Measurements from ENCODE around the gene METRNL. TPM values are rescaled to one million over a fixed set of nuclear protein-coding genes. Genes with fewer than 3 reads are reported as not detected.
"Not testable (repeated sequence)": the region's sequence is repeated elsewhere in the genome, so short reads cannot be mapped to it uniquely, and the experiment has no call there.

The METRNL gene
- 76.2 and 145 TPM in 2 replicates for total RNA-seq (ENCODE audit: low replicate concordance)
- long read RNA-seq, partial matches to known transcripts: 0 of 3 reads
- long read RNA-seq, other reads (novel, unspliced or antisense): 2 of 3 reads

- TF ChIP-seq, protein P1, sequence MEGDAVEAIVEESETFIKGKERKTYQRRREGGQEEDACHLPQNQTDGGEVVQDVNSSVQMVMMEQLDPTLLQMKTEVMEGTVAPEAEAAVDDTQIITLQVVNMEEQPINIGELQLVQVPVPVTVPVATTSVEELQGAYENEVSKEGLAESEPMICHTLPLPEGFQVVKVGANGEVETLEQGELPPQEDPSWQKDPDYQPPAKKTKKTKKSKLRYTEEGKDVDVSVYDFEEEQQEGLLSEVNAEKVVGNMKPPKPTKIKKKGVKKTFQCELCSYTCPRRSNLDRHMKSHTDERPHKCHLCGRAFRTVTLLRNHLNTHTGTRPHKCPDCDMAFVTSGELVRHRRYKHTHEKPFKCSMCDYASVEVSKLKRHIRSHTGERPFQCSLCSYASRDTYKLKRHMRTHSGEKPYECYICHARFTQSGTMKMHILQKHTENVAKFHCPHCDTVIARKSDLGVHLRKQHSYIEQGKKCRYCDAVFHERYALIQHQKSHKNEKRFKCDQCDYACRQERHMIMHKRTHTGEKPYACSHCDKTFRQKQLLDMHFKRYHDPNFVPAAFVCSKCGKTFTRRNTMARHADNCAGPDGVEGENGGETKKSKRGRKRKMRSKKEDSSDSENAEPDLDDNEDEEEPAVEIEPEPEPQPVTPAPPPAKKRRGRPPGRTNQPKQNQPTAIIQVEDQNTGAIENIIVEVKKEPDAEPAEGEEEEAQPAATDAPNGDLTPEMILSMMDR (conservative IDR thresholded peaks at IDR 0.05): no peak
- peaks cover 35% of the 10 kb centered on the region for H3K27me3 Mint-ChIP-seq
- H3K4me3 Mint-ChIP-seq: peak within 1 kb of the TSS; percentile 72
- H3K9me3 Mint-ChIP-seq: no peaks in the 10 kb centered on the region
- H3K36me3 Mint-ChIP-seq: peaks cover 15% of the 10 kb centered on the region
- no peak for DNase-seq (ENCODE audit: extremely low spot score, unreplicated experiment)
- H3K27ac Mint-ChIP-seq: no peak within 1 kb of the TSS
- peaks cover 27% of the 10 kb centered on the region for H3K4me1 Mint-ChIP-seq (ENCODE audit: unreplicated experiment)
Measured at GRCh38 chr17:83079352-83079747, at the start of gene METRNL. METRNL (plus strand) TSS chr17:83079609; CDS start chr17:83079816, 207 bp downstream.

GRCh38 chr17:83030432-83030831 lies 49.0 kb upstream of the METRNL start:
- no peaks in the 10 kb centered on the region for H3K9me3 Mint-ChIP-seq
- H3K4me1 Mint-ChIP-seq (ENCODE audit: unreplicated experiment): peaks cover 13% of the 10 kb centered on the region
- DNase-seq (ENCODE audit: extremely low spot score, unreplicated experiment): no peak
- no peak overlapping the region for H3K4me3 Mint-ChIP-seq
- peaks cover 25% of the 10 kb centered on the region for H3K36me3 Mint-ChIP-seq
- no peaks in the 10 kb centered on the region for H3K27me3 Mint-ChIP-seq
- H3K27ac Mint-ChIP-seq: no peak overlapping the region
- TF ChIP-seq, protein P1 (conservative IDR thresholded peaks at IDR 0.05): no peak

DNA sequence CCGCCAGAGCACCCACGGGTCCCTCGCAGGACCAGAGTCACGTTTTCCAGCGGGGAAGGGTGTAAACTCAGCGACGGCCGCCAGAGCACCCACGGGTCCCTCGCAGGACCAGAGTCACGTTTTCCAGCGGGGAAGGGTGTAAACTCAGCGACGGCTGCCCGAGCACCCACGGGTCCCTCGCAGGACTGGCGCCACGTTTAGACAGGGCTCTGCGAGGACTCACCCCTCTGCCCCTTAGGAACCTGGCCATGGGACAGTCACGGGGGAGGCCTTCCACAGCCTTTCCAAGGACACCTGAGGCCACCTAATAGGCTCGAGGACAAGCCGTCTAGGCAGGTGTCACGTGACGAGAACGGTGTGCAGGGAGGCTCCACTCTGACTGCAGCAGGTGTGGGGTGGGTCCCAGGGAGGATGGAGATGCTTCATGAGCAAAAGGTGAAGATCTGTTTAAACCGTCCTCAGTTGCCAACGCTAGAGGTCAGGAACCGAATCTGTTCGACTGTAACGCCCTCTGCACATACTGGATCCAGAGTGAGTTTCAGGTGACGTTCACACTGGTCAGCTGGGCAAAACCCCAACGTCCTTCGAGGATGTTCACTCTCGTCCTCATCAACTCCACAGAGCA lies 48.0 kb upstream of the METRNL start:
- Mint-ChIP-seq H3K4me3 (no peak overlapping the region), H3K9me3 (no peaks in the 10 kb centered on the region), H3K4me1 (ENCODE audit: unreplicated experiment) (peaks cover 5% of the 10 kb centered on the region), H3K27me3 (no peaks in the 10 kb centered on the region), H3K27ac (no peak overlapping the region), H3K36me3 (peaks cover 34% of the 10 kb centered on the region)
- DNase-seq (ENCODE audit: extremely low spot score, unreplicated experiment): no peak
- TF ChIP-seq, protein P1 (conservative IDR thresholded peaks at IDR 0.05): no peak

DNA sequence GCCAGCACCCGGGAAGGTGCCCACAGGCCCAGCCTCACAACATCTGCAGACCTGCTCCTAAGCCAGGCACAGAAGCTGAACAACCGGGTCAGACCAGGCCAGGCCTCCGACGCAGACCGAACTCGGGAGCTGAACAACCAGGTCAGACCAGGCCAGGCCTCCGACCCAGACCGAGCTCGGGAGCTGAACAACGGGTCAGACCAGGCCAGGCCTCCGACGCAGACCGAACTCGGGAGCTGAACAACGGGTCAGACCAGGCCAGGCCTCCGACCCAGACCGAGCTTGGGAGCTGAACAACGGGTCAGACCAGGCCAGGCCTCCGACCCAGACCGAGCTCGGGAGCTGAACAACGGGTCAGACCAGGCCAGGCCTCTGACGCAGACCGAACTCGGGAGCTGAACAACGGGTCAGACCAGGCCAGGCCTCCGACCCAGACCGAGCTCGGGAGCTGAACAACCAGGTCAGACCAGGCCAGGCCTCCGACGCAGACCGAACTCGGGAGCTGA lies 47.4 kb upstream of the METRNL start:
- H3K4me1 Mint-ChIP-seq (ENCODE audit: unreplicated experiment); DNase-seq (ENCODE audit: extremely low spot score, unreplicated experiment); H3K27ac Mint-ChIP-seq; H3K4me3 Mint-ChIP-seq; H3K27me3 Mint-ChIP-seq; H3K9me3 Mint-ChIP-seq: not testable (repeated sequence)
- peaks cover 38% of the 10 kb centered on the region for H3K36me3 Mint-ChIP-seq

DNA sequence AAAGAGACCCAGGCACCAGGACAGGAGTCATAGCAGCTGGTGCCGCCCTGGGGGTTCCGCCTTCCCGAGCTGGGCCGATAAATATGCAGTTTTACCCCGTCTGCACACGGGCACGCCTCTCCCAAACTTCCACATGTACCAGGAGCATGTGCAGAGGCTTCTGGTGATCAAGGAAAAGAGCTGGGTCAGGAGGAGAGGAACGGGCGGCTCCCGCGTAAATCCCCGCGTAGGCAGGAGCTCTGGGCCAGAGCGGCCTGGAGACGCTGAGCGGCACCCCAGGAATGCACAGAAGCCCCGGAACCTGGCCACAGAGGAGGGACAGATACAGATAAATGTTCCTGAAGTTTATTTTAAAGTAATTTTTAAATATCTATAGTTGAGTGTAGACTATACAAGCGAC lies 46.6 kb upstream of the METRNL start:
- TF ChIP-seq, protein P1 (conservative IDR thresholded peaks at IDR 0.05): no peak
- Mint-ChIP-seq H3K36me3 (peaks cover 39% of the 10 kb centered on the region), H3K4me3 (no peak overlapping the region), H3K27ac (no peak overlapping the region), H3K4me1 (ENCODE audit: unreplicated experiment) (peaks cover 3% of the 10 kb centered on the region), H3K9me3 (no peaks in the 10 kb centered on the region), H3K27me3 (no peaks in the 10 kb centered on the region)
- DNase-seq (ENCODE audit: extremely low spot score, unreplicated experiment): no peak

DNA sequence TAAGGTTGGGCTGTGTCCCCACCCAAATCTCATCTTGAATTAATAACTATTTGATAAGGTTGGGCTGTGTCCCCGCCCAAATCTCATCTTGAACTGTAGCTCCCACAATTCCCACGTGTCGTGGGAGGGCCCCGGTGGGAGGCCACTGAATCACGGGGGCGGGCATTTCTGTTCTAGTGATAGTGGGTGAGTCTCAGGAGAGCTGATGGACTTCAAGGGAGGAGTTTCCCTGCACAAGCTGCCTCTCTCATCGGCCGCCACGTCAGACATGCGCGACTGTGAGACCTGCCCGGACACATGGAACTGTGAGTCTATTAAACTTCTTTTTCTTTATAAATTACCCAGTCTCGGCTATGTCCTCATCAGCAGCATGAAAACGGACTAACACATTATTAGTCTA lies 44.9 kb upstream of the METRNL start:
- Mint-ChIP-seq H3K4me1 (ENCODE audit: unreplicated experiment) (peaks cover 8% of the 10 kb centered on the region), H3K4me3 (no peak overlapping the region), H3K9me3 (no peaks in the 10 kb centered on the region), H3K36me3 (peaks cover 35% of the 10 kb centered on the region), H3K27me3 (no peaks in the 10 kb centered on the region), H3K27ac (no peak overlapping the region)
- TF ChIP-seq, protein P1 (conservative IDR thresholded peaks at IDR 0.05): no peak
- no peak for DNase-seq (ENCODE audit: extremely low spot score, unreplicated experiment)
